HG03060 (cell line): ENCODE data around the gene GATAD2A.

ENCODE experiments used
- ATAC-seq: cut with Tn5 transposase; IDR thresholded peaks from one replicate; pipeline ENCODE4 v1.9.1; 2021; ENCODE audit warnings: low read depth, moderate number of reproducible peaks; ENCODE audit not compliant: unreplicated experiment

Gene GATAD2A

DNA sequence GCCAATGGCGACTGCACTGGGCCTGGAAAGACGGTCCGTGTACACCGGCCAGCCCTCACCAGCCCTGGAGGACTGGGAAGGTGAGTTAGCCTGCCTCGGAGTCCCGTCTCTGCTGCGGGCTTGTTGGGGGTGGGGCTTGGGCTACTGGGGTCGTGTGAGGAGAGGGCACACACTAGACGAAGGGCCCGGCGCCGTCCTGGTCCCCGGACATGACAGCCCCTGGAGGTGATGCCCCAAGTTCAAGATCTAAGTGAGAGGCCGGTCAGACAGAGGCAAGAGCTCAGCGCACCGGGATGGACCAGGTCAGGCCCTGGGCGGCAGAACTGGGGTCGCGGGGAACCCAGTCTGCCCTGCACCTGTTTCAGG, 134.2 kb downstream of the GATAD2A start:
- ATAC-seq, result no peak

DNA sequence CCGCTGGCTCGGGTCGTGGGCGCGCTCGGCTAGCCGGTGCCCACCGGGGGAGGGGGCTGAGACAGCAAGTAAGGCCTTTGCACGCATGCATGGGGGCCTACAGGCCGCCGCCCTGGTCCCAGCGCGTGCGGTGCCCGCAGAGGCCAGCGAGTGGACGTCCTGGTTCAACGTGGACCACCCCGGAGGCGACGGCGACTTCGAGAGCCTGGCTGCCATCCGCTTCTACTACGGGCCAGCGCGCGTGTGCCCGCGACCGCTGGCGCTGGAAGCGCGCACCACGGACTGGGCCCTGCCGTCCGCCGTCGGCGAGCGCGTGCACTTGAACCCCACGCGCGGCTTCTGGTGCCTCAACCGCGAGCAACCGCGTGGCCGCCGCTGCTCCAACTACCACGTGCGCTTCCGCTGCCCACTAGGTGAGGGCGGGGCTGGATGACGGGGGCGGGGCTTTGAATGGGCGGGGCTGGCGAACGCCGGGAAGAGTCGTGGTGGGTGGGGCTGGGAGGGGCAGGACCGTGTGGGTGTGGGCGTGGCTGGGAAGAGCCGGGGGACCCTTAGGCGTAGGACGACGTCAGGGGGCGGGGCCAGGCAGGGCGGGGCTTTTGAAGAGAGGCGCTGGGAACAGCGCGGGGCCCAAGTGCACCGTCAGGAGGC, 134.7 kb downstream of the GATAD2A start:
- no peak for ATAC-seq

DNA sequence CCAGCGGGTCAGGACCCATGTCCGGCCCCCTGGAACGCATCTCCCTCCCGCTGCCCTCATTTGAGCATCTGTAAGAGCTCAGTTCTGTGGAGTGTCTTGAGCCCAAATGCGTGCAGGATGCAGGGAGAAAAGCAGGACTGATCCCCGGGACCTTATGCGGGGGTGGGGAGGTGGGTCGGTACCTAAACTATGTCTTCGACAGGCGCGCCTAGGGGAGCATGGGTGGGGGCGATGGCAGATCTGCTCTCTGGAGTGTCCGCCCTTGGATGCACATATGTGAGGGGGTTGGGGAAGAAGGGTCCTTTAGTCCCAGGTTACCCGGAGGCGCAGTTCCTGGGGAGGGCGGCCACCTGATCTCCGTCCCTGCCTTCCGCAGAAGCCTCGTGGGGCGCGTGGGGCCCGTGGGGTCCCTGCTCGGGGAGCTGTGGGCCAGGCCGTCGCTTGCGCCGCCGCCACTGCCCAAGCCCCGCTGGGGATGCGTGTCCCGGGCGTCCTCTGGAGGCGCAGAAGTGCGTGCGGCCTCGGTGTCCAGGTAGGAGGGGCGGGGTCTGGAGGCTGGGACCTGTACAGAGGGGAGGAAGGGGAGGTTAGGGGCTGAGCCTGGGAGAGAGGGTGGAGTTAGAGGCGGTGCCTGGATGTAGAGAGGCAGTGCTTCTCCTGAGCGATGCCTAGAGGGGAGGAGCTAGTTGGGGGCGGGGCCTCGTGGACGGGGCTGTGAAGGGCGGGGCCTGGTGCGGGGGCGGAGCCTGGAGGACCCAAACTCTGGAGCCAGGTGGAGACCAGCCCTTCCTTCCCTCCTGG, 135.4 kb downstream of the GATAD2A start:
- ATAC-seq, result no peak

DNA sequence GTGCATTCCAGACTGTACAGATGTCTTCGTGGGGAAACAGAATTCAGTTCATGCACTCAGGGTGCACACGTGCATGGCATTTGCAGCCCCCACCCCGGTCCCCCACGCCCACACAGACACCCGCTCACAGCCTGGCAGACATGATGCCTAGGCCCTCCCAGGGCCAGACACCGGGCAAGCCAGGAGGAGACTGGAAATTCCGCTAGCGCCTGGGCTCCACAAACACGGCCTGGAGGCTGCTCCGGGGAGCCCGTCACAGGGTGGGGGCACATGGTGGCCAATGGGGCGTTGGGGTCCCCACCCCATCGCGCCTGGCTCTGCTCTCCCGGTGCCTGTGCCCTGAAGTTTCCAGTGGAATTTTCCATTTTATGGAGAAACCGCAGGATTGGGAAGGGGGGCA, 136.1 kb downstream of the GATAD2A start:
- ATAC-seq, result no peak

DNA sequence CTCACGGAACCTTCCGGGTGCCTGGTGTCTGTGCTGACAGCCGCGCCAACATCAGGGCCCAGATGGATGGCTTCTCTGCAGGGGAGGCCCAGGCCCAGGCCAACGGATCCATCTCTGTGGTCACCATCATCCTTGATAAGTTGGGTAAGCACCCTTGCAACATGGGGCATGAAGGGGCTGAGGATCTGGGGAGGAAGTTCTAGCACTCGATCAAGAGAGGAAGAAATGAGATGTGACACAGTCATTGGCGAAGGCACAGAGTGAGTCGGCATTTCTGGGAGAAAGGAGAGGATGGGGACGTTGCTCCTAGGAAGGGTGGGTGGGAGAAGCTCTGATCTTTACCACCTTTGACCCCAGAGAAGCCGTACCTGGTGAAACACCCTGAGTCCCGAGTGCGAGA, 137.0 kb downstream of the GATAD2A start:
- no peak for ATAC-seq

DNA sequence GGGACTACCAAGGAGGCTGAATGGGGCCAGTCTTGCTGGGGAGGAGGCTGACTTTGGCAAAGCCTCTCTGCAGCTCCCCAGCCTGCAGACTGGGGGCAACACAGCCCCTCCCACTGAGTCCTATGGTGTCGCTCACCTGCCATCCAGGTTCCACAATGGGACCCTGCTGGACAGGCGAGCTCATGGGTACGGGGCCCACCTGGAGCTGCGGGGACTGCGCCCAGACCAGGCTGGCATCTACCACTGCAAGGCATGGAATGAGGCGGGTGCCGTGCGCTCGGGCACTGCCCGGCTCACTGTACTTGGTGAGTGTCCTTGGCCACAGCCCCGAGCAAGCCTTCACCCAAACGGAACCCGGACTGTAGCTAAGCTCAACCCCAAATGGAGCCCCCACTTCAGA, 137.6 kb downstream of the GATAD2A start:
- ATAC-seq, result no peak

DNA sequence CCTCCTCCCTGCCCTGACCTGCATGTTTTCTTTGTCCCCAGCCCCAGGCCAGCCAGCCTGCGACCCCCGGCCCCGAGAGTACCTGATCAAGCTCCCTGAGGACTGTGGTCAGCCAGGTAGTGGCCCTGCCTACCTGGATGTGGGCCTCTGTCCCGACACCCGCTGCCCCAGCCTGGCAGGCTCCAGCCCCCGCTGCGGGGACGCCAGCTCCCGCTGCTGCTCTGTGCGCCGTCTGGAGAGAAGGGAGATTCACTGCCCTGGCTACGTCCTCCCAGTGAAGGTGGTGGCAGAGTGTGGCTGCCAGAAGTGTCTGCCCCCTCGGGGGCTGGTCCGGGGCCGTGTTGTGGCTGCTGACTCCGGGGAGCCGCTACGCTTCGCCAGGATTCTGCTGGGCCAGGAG, 138.2 kb downstream of the GATAD2A start:
- ATAC-seq, result no peak

DNA sequence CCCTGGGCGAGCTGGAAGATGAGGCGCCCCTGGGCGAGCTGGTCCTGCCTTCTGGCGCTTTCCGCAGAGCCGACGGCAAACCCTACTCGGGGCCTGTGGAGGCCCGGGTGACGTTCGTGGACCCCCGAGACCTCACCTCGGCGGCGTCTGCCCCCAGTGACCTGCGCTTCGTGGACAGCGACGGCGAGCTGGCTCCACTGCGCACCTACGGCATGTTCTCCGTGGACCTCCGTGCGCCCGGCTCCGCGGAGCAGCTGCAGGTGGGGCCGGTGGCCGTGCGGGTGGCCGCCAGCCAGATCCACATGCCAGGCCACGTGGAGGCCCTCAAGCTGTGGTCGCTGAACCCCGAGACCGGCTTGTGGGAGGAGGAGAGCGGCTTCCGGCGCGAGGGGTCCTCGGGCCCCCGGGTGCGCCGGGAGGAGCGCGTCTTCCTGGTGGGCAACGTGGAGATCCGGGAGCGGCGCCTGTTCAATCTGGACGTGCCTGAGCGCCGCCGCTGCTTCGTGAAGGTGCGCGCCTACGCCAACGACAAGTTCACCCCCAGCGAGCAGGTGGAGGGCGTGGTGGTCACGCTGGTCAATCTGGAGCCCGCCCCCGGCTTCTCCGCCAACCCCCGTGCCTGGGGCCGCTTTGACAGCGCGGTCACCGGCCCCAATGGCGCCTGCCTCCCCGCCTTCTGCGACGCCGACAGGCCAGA, 138.9 kb downstream of the GATAD2A start:
- ATAC-seq, result no peak

DNA sequence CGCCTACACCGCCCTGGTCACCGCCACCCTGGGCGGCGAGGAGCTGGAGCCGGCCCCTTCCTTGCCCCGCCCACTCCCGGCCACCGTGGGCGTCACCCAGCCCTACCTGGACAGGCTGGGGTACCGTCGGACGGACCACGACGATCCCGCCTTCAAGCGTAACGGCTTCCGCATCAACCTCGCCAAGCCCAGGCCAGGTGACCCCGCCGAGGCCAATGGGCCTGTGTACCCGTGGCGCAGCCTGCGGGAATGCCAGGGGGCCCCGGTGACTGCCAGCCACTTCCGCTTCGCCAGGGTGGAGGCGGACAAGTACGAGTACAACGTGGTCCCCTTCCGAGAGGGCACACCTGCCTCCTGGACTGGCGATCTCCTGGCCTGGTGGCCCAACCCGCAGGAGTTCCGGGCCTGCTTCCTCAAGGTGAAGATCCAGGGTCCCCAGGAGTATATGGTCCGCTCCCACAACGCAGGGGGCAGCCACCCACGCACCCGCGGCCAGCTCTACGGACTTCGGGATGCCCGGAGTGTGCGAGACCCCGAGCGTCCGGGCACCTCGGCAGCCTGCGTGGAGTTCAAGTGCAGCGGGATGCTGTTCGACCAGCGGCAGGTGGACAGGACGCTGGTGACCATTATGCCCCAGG, 139.6 kb downstream of the GATAD2A start:
- ATAC-seq, result no peak

DNA sequence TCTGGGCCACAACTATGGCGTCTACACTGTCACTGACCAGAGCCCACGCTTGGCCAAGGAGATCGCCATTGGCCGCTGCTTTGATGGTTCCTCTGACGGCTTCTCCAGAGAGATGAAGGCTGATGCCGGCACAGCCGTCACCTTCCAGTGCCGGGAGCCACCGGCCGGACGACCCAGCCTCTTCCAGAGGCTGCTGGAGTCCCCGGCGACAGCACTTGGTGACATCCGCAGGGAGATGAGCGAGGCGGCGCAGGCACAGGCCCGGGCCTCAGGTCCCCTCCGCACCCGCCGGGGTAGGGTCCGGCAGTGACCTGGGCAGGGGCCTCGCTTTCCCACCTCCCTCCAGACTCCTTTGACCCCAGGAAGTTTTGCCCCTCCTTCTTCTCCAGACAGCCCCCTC, 140.2 kb downstream of the GATAD2A start:
- no peak for ATAC-seq

DNA sequence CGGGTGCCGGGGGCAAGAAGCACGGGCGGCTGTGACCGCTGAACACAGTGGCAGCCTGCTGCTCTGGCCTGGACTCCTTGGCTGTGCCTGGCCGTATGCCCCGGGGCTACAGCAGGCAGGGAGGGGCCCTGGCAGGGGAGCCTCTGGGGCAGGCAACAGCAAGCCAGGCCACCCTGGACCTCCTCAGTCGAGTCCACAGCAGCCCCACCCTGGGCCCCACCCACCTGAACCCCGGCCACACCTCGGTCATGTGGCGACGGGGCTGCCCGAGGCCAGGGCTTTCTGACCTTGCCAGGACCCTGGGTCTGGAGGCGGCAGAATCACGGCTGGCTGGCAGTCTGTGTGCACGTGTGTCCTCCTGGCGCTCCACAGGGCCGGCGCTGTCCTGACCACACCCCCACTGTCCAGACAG, 141.3 kb downstream of the GATAD2A start:
- ATAC-seq, result no peak

DNA sequence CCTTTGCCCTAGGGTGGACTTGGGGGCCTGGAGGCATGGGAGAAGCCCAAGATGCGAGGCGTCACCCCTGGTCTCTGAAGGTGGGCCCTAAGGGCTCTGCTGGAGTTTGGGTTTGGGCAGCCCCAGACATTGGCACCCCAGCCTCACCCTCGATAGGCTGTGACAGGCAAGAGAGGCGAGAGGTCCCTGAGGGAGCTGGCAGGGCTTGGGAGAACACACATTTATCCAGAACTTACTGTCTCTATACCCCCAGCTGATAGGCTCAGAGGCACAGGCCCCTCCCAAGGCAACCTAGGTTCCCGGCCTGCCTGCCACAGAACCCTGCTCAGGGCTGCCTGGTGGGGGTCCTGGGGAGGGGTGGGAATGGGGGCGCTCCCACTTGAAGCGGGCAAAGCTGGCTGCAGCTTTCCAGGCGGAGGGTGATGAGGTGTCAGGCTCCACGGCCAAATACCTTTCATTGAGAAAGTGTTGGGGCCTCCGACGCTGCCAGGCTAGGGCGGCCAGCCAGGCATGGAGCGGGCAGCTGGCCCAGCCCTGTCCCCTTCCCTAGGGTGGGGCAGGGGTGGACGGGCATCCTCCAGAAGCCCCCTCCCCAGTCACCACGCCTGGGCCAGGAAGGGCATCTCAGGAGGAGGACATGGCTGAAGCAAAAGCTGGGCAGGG, 142.3 kb downstream of the GATAD2A start:
- ATAC-seq, result no peak

DNA sequence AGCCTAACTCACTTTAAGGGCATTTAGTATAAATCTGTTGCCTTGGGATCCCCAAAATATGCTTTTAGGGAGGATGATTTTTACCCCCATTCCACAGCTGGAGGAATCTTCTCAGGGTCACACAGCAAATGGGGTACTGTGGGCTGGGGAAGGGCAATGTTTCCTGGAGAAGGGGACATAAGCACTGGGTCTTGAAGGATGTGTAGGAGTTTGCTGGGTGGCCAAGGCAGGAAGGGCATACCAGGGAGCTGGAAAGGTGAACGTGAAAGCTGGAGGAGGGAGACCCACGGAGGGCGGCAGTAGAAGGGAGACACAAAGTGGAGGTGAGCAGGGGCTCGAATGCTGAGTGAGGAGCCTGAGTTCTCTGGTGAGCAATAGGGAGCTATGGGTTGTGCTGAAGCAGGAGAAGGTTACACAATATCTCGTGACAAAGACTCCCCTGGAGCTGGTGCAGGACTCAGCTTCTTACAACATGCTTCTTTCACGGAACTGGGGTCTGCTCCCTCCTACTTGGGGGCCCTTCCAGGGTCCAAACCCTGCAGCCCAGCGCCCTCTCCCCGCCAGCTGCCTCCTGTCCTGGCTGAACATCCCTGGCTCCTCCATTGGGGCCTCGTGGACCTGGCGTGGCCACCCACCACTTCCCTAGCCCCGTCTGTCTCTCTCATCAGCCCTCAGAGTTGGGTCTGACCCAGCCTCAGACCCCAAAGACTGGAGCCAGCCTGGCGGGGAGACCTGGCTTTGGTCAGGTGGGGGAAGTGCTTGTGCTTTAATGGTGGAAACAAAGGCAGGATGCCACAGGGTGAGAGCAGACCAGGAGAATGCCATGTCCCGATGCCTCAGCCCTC, 143.7 kb downstream of the GATAD2A start:
- ATAC-seq, result no peak

DNA sequence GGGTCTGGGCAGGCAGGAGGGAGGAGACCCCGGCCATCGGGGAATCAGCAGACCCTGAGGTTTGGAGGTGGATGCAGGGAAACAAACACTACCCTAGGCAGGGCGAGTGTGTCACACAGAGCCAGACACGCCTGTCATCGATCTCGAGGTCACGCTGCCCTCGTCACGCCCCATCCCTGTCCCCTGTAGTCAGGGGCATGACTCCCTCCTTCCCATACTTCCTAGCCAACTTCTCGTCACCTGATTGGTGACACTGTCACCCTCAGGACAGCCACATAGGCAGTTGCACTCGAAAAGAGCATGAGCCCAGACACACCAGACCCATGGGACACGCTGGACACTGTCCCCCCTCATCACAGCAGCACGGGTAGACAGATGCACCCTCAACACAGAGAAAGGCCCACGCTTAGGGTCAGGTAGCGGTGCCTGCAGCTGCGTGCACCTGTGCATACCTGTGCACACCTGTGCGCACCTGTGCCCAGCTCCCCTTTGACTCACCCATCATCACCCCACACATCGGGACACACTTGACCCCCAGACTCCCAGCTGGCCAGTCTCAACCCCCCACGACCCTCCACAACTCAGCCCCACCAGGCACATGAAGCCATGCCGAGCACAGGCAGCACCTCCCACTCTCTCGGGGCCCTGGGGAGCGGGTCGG, 144.5 kb downstream of the GATAD2A start:
- no peak for ATAC-seq

DNA sequence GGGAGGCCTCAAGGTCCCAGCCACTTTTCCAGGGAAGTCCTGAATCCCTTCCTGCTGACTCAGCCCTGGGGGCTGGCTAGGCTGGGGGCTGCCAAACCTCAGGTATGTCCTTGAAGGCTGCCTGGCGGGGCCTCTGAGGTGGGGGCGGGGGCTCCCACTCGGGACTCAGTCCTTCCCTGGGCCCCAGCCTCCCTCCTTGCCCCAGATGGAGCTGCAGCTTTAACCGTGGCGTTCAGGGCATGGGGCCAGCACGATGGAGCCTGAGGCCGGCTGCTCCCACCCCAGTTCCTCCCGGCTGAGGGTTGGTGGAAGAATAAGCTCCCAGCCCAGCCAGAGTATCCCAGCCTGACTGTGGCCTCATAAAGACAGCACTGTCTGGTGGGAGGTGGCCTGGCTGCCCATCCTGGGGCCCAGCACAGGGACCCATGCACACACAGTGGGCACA, 145.0 kb downstream of the GATAD2A start:
- no peak for ATAC-seq

DNA sequence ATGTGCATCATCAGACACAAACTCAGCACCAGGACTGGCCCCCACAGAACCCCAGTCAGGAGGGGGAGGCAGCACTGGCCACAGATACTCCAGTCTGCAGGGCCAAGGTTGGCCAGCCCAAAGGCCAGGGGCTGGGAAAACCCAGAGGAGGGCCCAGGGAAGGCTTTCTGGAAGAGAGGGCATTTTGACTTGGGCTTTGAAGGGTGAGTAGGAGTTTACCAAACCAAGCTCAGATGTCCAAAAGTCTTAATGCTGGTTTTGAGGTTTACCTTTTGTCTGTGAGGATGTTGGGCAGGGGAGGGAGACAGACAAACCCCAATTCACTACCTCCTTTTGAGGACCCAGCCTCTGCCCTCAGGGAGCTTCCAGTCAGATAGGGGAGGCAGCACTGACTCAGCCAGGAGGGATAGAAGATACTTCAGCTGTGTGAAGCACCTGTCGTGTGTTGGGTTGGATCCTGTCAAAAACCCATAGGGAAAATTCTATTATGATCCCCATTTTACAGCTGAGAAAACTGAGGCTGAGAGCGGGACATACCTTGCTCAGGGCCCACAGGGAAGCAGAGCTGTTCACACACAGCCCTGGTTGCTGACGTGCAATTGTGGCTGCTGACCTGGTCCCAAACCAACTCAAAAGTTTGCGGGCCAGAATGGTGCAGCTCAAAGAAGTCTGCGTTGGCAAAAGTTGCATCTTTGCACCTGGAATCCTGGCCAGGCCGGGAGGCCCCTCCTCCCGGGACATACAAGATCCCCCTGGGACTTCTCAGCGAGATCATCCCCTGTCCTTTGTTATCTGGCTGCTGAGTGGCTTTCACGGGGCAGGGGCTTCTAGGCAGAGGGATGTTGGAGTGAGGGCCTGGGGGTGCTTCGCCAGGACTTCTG, 145.7 kb downstream of the GATAD2A start:
- ATAC-seq, result no peak

DNA sequence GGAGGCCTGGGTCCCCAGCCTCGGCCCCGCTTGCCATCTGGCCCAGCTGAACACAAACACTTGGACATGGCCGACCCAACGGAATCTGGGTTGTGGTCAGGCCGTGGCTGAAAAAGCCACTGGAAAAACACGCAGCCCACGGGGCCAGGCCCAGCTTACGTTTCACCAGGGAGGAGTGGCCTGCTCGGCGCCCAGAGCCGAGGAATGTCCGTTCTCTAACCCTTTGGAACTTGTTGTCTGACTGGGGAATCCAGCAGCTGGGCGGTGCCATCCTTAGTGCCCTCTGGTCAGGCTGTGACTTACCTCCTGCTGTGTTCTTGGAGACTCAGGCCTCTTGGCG, 146.3 kb downstream of the GATAD2A start:
- no peak for ATAC-seq

DNA sequence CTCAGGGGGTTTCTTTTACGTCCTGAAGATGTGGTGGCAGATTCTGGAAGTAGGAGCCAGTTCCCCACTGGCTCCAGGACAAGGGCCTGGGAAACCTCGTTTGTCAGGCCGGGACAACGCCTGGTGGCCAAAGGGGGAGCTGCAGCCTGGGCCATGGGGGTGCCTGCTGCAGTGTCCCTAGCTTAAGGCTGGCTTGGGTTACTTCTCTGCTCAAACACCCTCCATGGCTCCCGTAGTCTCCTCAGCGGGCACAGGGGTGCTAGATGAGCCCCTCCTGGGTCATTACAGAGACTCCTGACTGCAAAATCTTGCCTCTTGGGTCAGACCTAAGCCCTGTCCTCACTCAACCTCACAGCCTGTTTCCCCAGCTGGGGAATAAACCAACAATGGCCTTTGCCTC, 147.3 kb downstream of the GATAD2A start:
- no peak for ATAC-seq
